Measurements from ENCODE around the gene DNM3. TPM values are rescaled to one million over a fixed set of nuclear protein-coding genes. Genes with fewer than 3 reads are reported as not detected.

Gene DNM3
- total and polyA plus RNA-seq, 9 of the 15 experiments (the other 6 are each of a cell fraction or from before 2014, with no cell fraction given) = 0.08 to 0.36 (median 0.22) TPM; not detected in 1

DNA sequence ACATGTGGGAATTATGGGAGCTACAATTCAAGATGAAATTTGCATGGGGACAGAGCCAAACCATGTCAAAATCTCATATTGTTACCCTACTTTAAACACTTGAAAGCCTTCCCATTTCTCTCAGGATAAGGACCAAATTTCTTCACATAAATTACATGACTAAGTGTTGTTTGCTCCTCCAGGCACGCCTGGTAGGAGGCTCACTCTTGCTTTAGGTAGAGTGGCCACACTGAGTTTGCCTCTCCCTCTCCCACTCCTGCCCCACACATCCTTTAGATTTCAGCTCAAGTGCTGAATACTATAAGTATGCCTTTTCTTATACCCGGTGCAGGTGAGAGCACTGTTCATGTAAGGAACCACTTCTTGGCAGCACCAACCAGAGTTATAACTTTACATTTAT lies 279.1 kb downstream of the DNM3 start (continued):
- no peak for TF ChIP-seq ZNF766 (CRISPR knock-in tag; conservative IDR thresholded peaks at IDR 0.05)
- no peak for TF ChIP-seq SMAD3 (CRISPR knock-in tag; conservative IDR thresholded peaks at IDR 0.05)
- TF ChIP-seq, protein P1, sequence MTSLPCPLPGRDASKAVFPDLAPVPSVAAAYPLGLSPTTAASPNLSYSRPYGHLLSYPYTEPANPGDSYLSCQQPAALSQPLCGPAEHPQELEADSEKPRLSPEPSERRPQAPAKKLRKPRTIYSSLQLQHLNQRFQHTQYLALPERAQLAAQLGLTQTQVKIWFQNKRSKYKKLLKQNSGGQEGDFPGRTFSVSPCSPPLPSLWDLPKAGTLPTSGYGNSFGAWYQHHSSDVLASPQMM (CRISPR knock-in tag; IDR thresholded peaks at IDR 0.05) = no peak
- TF ChIP-seq GTF2F1 (IDR thresholded peaks at IDR 0.05; ENCODE audit: low read depth, low read length) = no peak
- no peak for TF ChIP-seq EHMT2 (IDR thresholded peaks at IDR 0.05)
- no peak for TF ChIP-seq MTA1 (IDR thresholded peaks at IDR 0.05; ENCODE audit: borderline replicate concordance)
- no peak for TF ChIP-seq HCFC1 (IDR thresholded peaks at IDR 0.05; ENCODE audit: low read depth, low read length)
- TF ChIP-seq ZNF75A (CRISPR knock-in tag; IDR thresholded peaks at IDR 0.05) = no peak
- no peak for TF ChIP-seq ZNF583 (CRISPR knock-in tag; IDR thresholded peaks at IDR 0.05)

- Histone ChIP-seq H2AFZ (ENCODE audit: low read depth, low read length) (no peak overlapping the region), H3K36me3 (ENCODE audit: control insufficient read depth, insufficient read depth, low read length) (no peaks in the 10 kb centered on the region), H3K9me3 (replicated peaks; ENCODE audit: control insufficient read depth, insufficient read depth, low read depth, low read length) (no peaks in the 10 kb centered on the region), H3K9me1 (ENCODE audit: control insufficient read depth, insufficient read depth, low read length) (no peaks in the 10 kb centered on the region), H3K4me3 (no peak overlapping the region), H3K4me1 (replicated peaks in 1 of 2; ENCODE audit: control insufficient read depth in 2 of 2, insufficient read depth in 2 of 2, low read length in 2 of 2) (no peaks in the 10 kb centered on the region), H3K9ac (ENCODE audit: insufficient read depth in 1 of 2, low read depth in 2 of 2, low read length in 2 of 2) (no peak overlapping the region), H3K27me3 (ENCODE audit: control insufficient read depth in 2 of 2, insufficient read depth in 2 of 2, low read length in 2 of 2) (no peaks in the 10 kb centered on the region), H3K79me2 (ENCODE audit: control insufficient read depth, insufficient read depth, low read length) (no peaks in the 10 kb centered on the region), H4K20me1 (replicated peaks; ENCODE audit: control insufficient read depth, insufficient read depth, low read length) (no peaks in the 10 kb centered on the region), H3K27ac (ENCODE audit: extremely low read depth, low read depth, low read length) (no peak overlapping the region), H3K4me2 (ENCODE audit: insufficient read depth, low read length) (no peak overlapping the region)
- in situ Hi-C loops (cut with MboI) (no loop called here), intact Hi-C loops (cut with micrococcal nuclease) (no loop called here)
- FAIRE-seq (no peak), ATAC-seq (no peak), DNase-seq (ENCODE audit: extremely low read depth in 1 of 4, low spot score in 3 of 4) (no peak)
- ChIA-PET POLR2A (no interaction called here), CTCF (ENCODE audit: low intra/inter-chr PET ratio) (no interaction called here)
- BruUV-seq (replicated peaks) = no TSS peak
- TF ChIP-seq FOXA1 (IDR thresholded peaks at IDR 0.05; ENCODE audit: borderline replicate concordance) (no peak), ZNF75A (CRISPR knock-in tag; IDR thresholded peaks at IDR 0.05) (no peak), SP2 (IDR thresholded peaks at IDR 0.05; ENCODE audit: extremely low read depth, low read depth, low read length, poor library complexity, severe bottlenecking) (no peak), ZNF133 (CRISPR knock-in tag; IDR thresholded peaks at IDR 0.05) (no peak), NFIC (IDR thresholded peaks at IDR 0.05) (no peak), MYC (IDR thresholded peaks at IDR 0.05; ENCODE audit: low read depth, low read length) (no peak), MYC (CRISPR knock-in tag; IDR thresholded peaks at IDR 0.05; ENCODE audit: borderline replicate concordance, low read depth) (no peak), FIP1L1 (IDR thresholded peaks at IDR 0.05; ENCODE audit: low read depth, low read length, poor library complexity, severe bottlenecking) (no peak)
- TF ChIP-seq, protein P2, sequence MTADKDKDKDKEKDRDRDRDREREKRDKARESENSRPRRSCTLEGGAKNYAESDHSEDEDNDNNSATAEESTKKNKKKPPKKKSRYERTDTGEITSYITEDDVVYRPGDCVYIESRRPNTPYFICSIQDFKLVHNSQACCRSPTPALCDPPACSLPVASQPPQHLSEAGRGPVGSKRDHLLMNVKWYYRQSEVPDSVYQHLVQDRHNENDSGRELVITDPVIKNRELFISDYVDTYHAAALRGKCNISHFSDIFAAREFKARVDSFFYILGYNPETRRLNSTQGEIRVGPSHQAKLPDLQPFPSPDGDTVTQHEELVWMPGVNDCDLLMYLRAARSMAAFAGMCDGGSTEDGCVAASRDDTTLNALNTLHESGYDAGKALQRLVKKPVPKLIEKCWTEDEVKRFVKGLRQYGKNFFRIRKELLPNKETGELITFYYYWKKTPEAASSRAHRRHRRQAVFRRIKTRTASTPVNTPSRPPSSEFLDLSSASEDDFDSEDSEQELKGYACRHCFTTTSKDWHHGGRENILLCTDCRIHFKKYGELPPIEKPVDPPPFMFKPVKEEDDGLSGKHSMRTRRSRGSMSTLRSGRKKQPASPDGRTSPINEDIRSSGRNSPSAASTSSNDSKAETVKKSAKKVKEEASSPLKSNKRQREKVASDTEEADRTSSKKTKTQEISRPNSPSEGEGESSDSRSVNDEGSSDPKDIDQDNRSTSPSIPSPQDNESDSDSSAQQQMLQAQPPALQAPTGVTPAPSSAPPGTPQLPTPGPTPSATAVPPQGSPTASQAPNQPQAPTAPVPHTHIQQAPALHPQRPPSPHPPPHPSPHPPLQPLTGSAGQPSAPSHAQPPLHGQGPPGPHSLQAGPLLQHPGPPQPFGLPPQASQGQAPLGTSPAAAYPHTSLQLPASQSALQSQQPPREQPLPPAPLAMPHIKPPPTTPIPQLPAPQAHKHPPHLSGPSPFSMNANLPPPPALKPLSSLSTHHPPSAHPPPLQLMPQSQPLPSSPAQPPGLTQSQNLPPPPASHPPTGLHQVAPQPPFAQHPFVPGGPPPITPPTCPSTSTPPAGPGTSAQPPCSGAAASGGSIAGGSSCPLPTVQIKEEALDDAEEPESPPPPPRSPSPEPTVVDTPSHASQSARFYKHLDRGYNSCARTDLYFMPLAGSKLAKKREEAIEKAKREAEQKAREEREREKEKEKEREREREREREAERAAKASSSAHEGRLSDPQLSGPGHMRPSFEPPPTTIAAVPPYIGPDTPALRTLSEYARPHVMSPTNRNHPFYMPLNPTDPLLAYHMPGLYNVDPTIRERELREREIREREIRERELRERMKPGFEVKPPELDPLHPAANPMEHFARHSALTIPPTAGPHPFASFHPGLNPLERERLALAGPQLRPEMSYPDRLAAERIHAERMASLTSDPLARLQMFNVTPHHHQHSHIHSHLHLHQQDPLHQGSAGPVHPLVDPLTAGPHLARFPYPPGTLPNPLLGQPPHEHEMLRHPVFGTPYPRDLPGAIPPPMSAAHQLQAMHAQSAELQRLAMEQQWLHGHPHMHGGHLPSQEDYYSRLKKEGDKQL (CRISPR knock-in tag; IDR thresholded peaks at IDR 0.05; ENCODE audit: borderline replicate concordance) = no peak
- WGBS (ENCODE audit: insufficient coverage, low coverage, missing lambda C conversion rate) = 3% methylated on average over 4 of the region's 4 CpGs
Measured at GRCh38 chr1:172121081-172121717, 279.9 kb downstream of the DNM3 start.
